HG03139 (cell line): ENCODE measurements around the gene TRIM16.
"Not testable (repeated sequence)": the region's sequence is repeated elsewhere in the genome, so short reads cannot be mapped to it uniquely, and the experiment has no call there.

Experiments
- ATAC-seq: cut with Tn5 transposase; IDR thresholded peaks from one replicate; pipeline ENCODE4 v1.9.1; 2021; ENCODE audit not compliant: unreplicated experiment

TRIM16 gene

DNA sequence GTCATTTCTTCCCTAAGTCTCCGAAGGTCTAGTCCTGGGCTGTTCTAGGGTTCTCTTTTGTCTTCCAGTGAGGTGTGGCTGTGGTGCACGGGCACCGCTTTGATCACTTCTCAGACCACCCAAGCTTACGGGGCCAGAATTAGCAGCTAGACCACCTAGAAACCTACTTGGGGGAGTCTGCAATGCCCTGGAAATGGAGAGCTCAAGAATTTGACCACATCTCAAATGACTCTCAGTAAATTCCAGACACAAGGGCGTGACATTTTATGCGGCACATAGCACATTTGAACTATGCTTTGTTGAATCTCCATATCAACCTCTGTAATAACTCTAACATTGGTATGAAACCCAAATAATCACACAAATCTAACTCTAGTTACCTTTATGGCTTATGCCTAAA lies 24.9 kb downstream of the TRIM16 start:
- no peak for ATAC-seq

DNA sequence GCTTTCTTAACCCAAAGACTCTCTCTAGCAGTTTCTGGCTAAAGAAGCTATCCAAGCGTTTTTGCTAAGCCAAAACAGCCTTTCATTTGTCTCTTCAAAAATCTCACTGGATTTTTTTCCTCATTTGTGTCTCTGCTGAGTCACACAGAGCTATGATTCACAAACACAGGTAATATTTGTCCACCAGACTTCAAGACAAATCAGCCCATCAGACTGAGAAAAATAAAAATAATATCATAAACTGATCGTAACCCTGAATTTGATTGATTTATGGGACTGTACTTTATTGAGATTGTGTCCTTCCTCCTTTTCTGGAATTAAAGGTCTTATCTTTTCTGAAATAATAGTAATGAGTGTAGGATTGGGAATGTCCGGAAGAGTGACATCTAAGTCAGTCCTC lies 25.8 kb downstream of the TRIM16 start:
- ATAC-seq: no peak

DNA sequence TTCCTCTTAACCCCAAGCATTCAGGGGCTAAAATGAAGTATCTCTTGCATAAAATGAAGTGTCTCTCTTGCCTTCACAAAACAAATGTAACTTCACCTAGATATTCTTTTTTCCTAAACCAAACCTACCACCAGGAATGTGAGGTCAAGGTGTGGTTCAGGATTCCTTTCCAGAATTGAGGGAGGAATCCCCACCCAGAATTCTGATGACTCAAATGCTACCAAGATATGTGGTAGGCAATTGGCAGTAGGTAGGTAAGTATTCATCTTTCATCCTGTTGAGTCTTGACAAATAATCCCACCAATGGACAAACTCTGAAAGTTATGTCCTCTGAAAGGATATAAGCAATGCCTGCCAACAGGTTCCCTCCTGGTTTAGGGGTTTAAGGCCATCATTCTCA lies 26.2 kb downstream of the TRIM16 start:
- ATAC-seq: no peak

DNA sequence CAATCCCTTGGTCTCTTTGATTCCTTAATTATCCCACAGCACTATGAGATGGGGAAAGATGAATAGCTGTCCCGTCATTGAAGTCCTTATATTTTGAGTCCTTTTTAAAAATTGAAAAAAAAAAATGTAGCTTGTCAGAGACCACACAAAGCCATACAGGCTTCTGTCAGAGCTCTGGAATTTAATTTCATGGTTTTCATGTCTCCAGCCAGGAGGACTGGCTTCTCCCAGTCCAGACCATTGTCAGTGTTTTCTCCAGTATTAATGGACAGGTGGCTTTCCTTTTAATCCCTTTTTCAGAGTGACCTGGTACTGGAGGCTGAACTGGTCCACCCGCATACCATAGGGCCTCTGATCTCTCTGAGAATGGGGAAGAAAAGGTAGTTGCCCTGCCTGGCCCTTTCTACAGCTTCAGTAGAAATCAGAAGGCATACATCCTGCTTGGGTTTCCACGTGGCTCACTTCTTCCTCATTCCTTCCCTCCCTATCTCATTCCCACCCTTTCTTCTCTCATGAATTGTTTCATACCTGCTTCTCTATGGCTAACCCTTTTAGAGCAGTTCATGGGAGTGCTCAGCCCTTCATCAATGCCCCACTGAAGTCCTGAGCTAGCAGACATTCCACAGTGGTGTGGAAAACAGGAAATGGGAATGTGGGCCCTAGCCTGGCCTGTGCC lies 29.1 kb downstream of the TRIM16 start:
- no peak for ATAC-seq

DNA sequence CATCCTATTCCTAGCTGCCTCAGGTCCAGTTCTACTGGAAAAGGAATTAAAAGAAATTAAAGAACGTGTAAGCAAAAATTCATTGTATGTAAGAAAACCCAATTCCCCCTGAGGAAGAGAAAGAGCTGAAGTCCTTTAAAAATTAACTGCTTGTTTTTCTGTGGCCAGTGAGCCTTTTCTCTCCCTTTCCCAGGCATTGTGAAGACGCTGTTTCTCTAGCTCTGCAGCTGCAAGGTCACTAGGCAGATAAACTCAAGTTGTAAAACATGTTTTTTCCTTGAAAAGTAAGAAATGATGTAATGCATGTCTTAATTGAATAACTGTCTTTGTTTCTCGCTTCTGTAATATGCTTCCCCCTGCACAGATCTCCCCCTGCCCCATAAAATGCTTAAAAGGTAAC lies 29.7 kb downstream of the TRIM16 start:
- not testable (repeated sequence) for ATAC-seq

DNA sequence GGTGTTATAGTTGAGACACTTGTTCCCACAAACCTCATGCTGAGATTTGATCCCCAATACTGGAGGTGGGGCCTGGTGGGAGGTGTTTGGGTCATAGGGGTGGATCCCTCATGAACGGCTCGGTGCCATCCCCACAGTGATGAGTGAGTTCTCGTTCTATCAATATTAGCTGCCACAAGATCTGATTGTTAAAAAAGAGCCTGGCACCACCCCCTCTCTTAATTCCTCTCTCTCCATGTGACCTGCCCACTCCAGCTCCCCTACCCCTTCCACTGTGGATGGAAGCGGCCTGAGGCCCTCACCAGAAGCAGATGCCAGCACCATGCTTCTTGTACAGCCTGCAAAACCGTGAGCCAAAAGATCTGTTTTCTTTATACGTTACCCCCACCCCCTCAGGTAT lies 31.2 kb downstream of the TRIM16 start:
- ATAC-seq: no peak

DNA sequence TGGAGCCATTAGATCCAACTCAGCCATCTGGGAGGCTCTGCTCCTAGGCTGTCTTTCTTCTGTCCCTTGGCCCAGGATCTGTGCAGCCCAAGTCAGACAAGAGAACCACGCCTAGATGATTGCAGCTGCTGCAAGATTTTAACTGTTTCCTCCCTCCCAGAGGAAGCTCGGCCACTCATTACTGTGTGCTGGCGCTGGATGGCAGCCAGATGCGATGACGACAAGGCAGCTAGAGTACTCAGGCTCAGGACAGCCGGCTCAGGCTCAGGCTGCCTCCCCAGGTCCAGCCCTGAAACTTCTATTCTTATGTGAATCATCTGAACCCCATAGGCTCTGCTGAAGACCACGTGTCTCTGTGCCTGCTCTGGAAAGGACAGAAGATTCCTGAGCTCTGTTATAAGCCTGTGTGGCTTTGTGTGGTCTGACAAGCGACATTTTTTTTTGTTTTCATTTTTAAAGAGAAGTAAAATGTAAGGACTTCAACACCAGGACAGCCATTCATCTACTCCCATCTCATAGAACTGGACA lies 32.5 kb downstream of the TRIM16 start:
- peak; percentile 89 for ATAC-seq

DNA sequence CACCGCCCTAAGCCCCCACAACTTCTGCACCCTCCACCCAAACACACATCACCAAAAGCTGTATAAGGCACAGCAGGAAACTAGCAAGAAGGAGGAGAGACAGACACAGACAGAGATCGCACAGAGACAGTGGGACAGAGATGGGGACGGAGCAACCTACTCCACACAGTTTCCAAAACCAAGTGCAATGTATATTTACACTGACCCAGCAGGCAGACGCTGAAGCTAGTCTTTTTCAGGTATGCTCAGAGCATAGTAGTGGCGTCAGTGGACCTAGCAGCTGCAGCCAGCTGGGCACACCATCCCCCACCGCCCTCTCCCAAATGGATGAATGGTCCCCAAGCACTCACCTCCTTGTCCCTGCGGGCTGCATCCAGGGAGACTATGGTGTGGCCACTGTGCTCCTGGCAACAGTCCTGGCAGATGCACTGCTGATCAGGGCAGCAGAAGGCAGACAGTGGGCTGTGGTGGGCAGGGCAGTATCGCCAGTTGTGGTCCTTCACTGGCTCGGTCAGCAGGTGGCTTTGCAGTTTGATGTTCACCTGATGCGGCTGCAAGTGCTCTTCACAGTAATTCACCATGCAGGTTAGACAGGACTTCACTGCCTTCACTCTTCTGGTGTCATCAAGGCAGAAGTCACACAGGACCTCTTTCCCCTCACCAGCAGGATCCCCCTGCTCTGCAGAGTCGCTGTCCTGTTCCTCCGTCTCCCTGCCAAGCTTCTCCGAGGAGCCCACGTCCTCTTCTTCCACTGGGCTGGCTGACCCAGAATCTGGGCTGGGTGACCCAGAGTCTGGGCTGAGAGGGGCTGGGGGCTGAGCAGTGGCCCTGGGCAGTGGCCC lies 33.1 kb downstream of the TRIM16 start:
- no peak for ATAC-seq

DNA sequence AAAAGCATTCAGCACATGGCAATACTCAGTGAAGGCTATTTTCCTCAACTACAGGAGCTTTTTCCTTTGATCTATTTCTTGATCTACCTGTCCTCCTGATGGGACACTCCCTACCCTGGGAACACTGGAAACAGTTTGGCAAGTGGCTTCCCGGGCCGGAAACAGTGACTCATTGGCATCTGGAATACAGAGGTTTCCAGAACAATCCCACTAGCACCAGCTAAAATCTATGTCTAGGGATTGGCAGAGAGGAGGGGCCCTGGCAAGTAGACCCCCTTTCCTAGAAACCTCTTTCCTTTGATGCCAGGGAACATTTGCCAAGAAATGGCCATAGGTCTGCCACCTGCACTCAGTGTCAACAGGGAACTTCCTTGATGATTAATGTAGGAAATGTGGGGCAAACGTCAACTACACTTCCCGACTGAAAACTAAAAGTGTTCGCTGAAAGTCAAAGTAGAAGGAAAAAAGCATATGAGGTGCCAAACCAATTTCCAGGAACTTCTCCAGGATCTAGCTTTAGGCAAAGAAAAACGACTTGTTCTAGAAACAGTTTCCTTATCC lies 34.2 kb downstream of the TRIM16 start:
- no peak for ATAC-seq

DNA sequence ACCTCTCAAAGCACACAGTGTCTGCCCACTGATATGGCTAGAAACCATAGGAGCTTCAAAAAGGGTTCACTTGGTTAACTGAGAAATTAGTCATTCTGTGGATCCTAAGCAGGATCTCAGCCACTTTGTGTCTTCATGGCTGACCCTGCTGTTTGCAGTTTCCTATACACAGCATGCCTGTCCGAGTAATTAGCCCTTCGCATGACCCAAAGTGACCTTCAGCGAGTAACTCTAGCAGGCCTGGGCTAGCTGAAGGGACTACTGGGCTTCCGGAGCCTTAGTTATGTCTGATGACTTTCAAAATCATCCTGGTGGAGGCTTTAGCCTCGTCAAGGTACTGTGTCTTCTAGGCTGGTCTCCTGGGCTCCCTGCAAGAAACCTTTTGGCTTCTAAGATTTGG lies 35.7 kb downstream of the TRIM16 start:
- ATAC-seq: no peak

DNA sequence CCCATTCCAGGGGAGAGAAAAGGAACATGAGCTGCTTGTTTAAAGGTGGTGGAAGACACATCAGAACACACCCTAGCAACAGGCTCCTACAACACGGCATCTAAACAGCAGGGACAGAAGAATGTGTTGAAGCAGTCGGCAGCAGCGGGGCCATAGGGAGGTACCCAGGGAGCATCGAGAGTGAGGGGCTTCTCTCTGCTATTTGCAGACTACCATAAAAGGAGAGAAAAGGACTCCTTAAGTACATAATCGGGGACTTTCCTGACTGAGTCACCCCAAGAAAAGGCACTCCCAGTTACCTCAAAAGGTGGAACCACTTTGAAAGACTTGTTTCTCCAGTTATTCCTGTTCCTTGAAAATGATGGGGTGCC lies 38.2 kb downstream of the TRIM16 start:
- not testable (repeated sequence) for ATAC-seq

DNA sequence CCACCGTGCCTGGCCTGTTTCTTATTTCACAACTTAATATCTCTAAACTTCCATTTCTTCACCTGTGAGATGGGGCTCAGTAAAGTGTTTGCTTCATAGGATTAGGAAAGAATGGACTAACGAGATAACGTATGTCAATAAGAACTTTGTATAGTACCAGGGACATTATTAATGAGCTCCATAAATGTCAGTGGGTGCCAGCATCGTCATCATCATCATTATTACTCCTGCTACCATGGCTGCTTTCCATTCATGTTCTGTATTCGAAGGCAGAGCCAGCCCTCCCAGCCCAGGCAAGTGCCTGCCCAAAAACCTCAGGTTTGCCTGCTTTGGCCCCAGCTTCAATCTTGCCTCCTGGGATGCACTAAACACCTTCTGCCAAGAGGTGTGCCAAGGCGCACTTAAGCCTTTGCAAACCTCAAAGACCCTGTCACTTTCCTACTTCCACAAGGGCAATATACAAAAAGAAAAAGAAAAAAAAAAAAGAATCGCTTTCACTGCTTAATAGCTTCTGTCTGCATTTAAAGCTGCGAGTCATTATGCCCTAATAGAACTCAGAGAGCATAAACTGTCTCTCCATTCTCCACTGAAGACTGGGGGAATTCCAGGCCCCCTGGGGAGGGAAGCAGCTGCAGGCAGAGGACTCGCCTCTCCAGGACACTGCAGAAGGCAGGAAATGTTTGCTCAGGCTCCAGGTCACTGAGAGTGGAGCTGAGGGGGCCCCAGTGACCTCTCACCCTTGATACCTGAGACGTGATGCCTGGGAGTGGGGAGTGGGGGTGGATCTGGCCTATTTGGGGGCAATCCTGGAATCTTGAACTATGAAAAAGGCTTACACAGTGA lies 38.8 kb downstream of the TRIM16 start:
- not testable (repeated sequence) for ATAC-seq

DNA sequence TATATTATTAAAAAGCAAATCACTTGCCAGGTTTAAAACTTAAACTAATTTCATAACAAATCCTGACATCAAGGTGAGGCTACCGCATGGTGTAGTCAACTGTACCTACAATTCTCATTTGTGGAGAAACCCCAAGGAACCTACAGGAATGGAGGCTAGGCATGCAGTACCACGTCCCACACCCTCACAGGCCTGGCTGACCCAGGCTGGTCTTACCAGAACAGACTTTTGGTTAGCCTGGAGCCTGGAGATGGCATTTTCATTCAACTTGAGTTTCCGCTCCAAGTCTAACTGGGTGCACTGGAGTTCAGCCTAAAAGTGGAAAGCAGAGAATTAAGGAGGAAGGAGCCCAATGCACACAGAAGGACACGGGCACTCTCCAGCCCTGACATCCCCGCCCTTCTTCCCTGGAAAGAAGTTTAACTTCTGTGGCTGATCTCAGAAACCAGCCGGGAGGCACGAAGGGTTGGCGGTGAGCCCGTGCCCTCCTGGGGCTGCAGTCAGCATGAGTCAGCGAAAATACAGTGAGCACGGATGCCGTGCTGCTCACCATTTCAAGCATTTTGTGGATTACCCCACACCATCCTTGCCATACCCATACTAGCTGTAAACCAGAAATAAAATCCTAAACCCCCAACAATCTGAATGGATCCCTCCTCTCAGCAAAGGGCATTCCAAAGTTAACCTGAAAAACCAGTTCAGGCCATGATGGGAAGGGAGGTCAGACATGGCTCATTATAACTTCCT lies 41.4 kb downstream of the TRIM16 start:
- not testable (repeated sequence) for ATAC-seq

DNA sequence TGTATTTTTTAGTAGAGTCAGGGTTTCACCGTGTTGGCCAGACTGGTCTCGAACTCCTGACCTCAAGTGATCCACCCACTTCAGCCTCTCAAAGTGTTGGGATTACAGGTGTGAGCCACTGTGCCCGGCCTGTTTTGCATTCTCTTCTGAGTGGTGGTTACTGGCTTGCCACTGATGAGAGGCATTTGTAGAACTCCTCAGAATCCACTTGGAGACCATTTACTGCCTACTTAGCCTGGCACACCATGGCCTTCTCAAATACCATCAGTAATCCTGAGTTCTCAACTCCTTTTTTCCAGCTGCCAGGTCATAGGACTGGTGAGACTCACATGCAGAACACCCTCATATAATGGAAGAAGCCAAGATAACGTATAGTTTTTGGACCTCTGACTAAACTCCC lies 42.1 kb downstream of the TRIM16 start:
- ATAC-seq: not testable (repeated sequence)

DNA sequence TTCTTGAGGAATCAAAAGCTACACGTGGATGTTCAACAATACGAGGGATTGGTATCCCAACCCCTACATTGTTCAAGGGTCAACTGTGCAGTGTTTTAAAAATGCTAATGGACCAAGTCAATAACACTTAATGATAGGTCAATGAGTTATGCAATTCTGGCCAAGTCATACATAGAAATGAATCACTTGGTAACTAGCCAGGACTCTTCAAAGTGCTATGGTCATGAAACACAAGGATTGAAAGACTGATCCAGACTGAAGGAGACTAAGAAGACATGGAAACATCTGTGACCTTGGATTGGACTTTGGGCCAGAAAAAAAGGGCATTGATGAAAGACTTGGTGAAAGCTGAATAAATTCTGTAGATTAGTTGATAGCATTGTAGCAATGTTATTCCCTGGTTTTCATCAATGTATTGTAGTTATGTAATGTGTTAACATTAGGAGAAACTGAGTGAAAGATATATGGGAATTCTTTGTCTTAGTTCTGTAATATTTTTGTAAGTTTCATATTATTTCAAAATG lies 53.1 kb downstream of the TRIM16 start:
- not testable (repeated sequence) for ATAC-seq

DNA sequence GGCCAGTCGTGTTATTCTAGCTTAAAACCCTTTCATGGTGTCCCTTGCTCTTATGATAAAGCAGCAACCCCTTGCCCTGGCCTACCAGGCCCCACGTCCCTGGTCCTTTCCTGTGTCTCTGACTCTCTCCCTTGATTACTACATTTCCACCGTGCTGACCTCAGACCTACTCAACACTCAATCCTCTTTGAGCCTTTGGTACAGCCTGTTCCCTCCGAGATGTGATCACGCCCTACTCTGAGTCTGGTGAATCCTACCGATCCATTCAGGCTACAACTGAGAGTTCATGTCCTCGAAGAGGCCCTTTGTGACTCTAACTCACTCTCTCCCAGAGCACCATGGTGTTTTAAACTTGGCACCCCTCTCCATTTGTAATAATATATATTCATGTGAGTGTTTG lies 54.1 kb downstream of the TRIM16 start:
- not testable (repeated sequence) for ATAC-seq

DNA sequence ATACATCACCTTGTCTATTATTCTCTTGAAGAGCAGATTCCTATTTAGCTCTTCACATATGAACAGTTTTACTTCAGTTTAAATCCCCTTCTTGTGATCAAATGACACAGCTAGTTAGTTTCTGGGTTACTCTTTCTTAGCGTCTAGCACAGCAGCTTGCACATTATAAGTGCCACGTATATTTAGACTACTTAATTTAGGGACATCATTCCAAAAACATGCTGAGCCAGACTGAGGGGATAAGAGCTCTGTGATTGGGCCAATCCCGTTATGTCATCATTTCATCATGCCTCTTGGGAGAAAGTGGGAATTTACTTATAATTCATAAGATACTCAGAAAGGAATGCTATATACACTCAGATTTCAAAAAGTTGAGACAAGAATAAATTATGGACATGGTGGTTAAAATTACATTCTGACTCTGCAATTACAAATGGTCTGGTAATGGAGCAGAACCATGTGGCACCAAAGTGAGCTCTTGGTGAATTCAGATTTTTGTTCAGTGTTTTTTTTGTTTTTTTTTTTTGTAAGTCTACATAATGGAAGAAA lies 60.4 kb downstream of the TRIM16 start:
- ATAC-seq: not testable (repeated sequence)

DNA sequence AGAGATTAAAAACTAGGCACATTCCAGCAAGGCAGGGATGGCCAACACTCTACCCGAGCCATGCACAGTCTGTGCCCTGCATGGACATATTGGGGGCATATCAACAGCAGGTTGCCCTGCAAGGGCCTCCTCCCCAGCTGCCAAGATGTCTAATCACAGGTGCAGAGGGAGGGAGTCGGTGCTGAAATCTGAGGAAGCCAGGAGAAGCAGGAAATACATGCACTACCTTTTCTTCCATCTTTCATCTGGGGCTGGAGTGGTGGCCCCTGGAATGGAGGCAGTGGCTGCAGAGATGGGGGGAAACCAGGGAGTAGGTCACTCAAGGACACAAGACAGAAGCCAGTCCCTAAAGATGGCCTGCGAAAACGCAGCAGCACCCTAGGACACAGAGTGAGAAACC lies 60.9 kb downstream of the TRIM16 start:
- not testable (repeated sequence) for ATAC-seq

DNA sequence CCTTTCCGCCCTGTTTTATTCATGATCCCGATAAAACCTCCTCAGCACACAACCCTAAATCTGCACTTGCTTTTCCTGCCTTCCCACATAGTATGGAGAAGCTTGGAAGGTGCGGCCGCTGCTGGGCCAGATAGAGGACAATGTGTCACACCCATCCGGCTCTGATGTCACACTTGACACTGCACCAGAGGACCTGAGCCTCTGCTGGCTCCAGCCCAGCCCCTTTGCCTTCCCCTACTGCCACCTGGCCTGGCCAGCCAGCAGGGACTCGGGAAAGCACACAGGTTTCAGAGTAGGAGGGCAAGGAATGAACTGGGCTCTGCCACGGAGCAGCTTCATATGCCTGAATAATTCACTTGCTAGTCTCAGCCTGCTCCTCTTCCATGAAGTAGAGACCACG lies 62.0 kb downstream of the TRIM16 start:
- not testable (repeated sequence) for ATAC-seq
